ENCODE measurements around the gene ZDHHC11.
"Not testable (repeated sequence)": the region's sequence is repeated elsewhere in the genome, so short reads cannot be mapped to it uniquely, and the experiment has no call there.

ZDHHC11 gene

DNA sequence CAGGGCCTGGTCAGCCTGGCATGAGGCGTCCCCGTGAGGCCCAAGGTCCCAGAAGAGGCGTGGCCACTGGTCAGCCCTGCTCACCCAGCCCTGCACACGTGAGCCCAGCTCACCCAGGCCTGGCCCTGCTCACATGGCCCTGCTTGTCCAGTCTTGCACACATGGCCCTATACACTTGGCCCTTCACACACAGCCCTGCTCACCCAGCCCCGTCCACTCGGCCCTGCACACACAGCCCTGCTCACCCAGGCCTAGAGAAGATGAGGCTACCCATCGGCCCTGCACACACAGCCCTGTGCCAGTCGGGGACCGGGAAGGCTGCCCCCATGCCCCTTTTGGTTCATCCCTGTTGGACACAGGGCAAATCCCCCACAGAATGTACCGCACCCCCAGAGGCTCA, 94.6 kb downstream of the ZDHHC11 start:
- H3K79me2 ChIP-seq (ENCODE audit: control insufficient read depth, insufficient read depth, low read length): no peaks in the 10 kb centered on the region
- H3K4me1 ChIP-seq (ENCODE audit: control insufficient read depth, low read depth, low read length): no peaks in the 10 kb centered on the region
- H3K36me3 ChIP-seq (ENCODE audit: control insufficient read depth, insufficient read depth, low read length): no peaks in the 10 kb centered on the region
- H4K5ac ChIP-seq (ENCODE audit: low read length): no peak overlapping the region
- H3K4ac ChIP-seq (ENCODE audit: low read depth, low read length): no peak overlapping the region
- no peak overlapping the region for H3K4me3 ChIP-seq (ENCODE audit: low read length)
- H3K27me3 ChIP-seq (ENCODE audit: insufficient read depth, low read length, poor library complexity): no peaks in the 10 kb centered on the region
- no peak overlapping the region for H3K27ac ChIP-seq (ENCODE audit: low read depth, low read length)
- no peaks in the 10 kb centered on the region for H3K79me1 ChIP-seq (ENCODE audit: low read length)
- H2AK5ac ChIP-seq (ENCODE audit: low read length): no peak overlapping the region
- no peak overlapping the region for H2BK15ac ChIP-seq (replicated peaks; ENCODE audit: low read depth)
- no peak overlapping the region for H2BK5ac ChIP-seq (ENCODE audit: low read length)
- no peak overlapping the region for H3K23ac ChIP-seq (ENCODE audit: low read length)
- H3K18ac ChIP-seq (ENCODE audit: low read length): no peak overlapping the region
- H4K8ac ChIP-seq (ENCODE audit: low read depth, low read length): no peak overlapping the region
- WGBS (ENCODE audit: extremely low coverage, insufficient coverage, low lambda C conversion rate): no CpG with 5 or more reads among the region's 10 CpGs
- H3K56ac ChIP-seq (ENCODE audit: low read length): no peak overlapping the region
- H2BK120ac ChIP-seq (ENCODE audit: low read depth, low read length): no peak overlapping the region
- no peak overlapping the region for H3K4me2 ChIP-seq (ENCODE audit: low read length)
- H3K9ac ChIP-seq (ENCODE audit: low read length): no peak overlapping the region
- DNase-seq: no peak

DNA sequence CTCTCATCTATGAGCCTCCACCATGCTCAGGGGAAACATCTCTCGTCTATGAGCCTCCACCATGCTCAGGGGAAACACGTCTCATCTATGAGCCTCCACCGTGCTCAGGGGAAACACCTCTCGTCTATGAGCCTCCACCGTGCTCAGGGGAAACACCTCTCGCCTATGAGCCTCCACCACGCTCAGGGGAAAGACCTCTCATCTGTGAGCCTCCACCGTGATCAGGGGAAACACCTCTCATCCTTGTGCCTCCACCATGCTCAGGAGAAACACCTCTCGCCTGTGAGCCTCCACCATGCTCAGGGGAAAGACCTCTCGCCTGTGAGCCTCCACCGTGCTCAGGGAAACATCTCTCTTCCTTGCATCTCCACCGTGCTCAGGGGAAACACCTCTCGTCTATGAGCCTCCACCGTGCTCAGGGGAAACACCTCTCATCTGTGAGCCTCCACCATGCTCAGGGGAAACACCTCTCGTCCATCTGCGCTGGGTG, 96.6 kb downstream of the ZDHHC11 start:
- not testable (repeated sequence) for H2BK5ac ChIP-seq (ENCODE audit: low read length); H2BK15ac ChIP-seq (replicated peaks; ENCODE audit: low read depth); H3K4me2 ChIP-seq (ENCODE audit: low read length); H4K8ac ChIP-seq (ENCODE audit: low read depth, low read length); H2BK120ac ChIP-seq (ENCODE audit: low read depth, low read length); DNase-seq; H3K79me1 ChIP-seq (ENCODE audit: low read length); H3K4me1 ChIP-seq (ENCODE audit: control insufficient read depth, low read depth, low read length); H3K9ac ChIP-seq (ENCODE audit: low read length); H3K4ac ChIP-seq (ENCODE audit: low read depth, low read length); H3K27me3 ChIP-seq (ENCODE audit: insufficient read depth, low read length, poor library complexity); H3K36me3 ChIP-seq (ENCODE audit: control insufficient read depth, insufficient read depth, low read length); H3K56ac ChIP-seq (ENCODE audit: low read length); H3K27ac ChIP-seq (ENCODE audit: low read depth, low read length); H3K23ac ChIP-seq (ENCODE audit: low read length); H3K79me2 ChIP-seq (ENCODE audit: control insufficient read depth, insufficient read depth, low read length); H2AK5ac ChIP-seq (ENCODE audit: low read length); H4K5ac ChIP-seq (ENCODE audit: low read length); H3K18ac ChIP-seq (ENCODE audit: low read length); H3K4me3 ChIP-seq (ENCODE audit: low read length)
- no CpG with 5 or more reads among the region's 16 CpGs for WGBS (ENCODE audit: extremely low coverage, insufficient coverage, low lambda C conversion rate)

DNA sequence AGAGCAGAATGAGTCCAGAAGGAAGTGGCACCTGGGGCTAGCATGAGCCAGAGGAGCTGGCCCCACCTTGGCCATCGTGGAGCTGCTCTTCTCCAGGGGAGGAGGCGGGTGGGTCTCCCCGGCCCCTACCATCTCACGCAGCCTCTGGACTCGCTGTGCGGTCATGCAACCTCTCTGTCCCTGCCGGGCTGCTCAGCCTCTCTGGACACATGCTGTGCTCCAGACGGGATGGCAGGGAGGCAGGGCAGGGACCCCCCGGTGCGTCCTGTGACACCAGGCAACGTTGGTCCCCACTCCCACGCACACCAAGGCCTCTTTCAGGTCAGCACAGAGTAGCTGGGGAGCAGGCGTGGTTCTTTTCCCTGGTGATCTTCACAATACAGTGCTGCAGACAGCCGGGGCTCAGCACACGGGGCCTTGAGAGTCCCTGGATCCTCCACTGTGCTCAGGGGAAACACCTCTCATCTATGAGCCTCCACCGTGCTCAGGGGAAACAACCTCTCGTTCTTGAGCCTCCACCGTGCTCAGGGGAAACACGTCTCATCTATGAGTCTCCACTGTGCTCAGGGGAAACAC, 97.1 kb downstream of the ZDHHC11 start:
- H3K18ac ChIP-seq (ENCODE audit: low read length); H4K5ac ChIP-seq (ENCODE audit: low read length); H4K8ac ChIP-seq (ENCODE audit: low read depth, low read length); H3K27me3 ChIP-seq (ENCODE audit: insufficient read depth, low read length, poor library complexity); H3K56ac ChIP-seq (ENCODE audit: low read length); H2BK5ac ChIP-seq (ENCODE audit: low read length); H2BK15ac ChIP-seq (replicated peaks; ENCODE audit: low read depth); H3K4me1 ChIP-seq (ENCODE audit: control insufficient read depth, low read depth, low read length); H3K79me2 ChIP-seq (ENCODE audit: control insufficient read depth, insufficient read depth, low read length); H3K23ac ChIP-seq (ENCODE audit: low read length); H2AK5ac ChIP-seq (ENCODE audit: low read length); H3K9ac ChIP-seq (ENCODE audit: low read length); H3K36me3 ChIP-seq (ENCODE audit: control insufficient read depth, insufficient read depth, low read length); H3K4me3 ChIP-seq (ENCODE audit: low read length); H3K4ac ChIP-seq (ENCODE audit: low read depth, low read length); DNase-seq; H3K4me2 ChIP-seq (ENCODE audit: low read length); H3K27ac ChIP-seq (ENCODE audit: low read depth, low read length); H3K79me1 ChIP-seq (ENCODE audit: low read length); H2BK120ac ChIP-seq (ENCODE audit: low read depth, low read length): not testable (repeated sequence)
- WGBS (ENCODE audit: extremely low coverage, insufficient coverage, low lambda C conversion rate): no CpG with 5 or more reads among the region's 19 CpGs

DNA sequence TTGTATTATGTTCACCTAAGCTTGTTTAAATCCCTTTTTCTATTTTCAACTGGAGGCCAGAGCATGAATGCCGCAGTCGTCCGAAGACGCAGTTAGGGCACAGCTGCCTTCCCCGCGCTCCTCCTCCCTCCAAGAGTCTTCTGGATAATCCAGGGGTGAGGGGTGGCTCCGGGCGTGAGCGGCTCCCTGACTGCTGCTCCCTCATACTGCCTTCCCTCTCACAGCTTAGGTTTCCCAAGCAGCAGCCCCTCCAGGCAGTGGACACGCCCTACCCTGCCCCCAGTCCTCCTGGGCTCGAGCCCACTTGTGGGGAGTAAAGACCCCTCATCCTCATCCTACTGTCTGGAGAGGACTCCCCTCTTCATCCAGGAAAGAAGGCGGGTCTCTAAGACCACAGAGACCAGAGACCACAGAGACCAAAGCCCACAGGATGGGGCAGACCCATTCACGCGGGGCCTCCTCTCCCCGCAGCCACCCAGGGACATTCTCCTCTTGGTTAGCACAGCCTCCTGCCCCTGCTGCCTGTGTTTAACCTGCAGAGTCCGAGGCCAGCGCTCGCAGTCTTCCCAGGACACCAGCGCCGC, 98.2 kb downstream of the ZDHHC11 start:
- H3K4me2 ChIP-seq (ENCODE audit: low read length); H3K36me3 ChIP-seq (ENCODE audit: control insufficient read depth, insufficient read depth, low read length); H3K56ac ChIP-seq (ENCODE audit: low read length); H2BK15ac ChIP-seq (replicated peaks; ENCODE audit: low read depth); H3K4me3 ChIP-seq (ENCODE audit: low read length); H4K5ac ChIP-seq (ENCODE audit: low read length); H3K9ac ChIP-seq (ENCODE audit: low read length); H3K4ac ChIP-seq (ENCODE audit: low read depth, low read length); H3K27ac ChIP-seq (ENCODE audit: low read depth, low read length); H2BK5ac ChIP-seq (ENCODE audit: low read length); H4K8ac ChIP-seq (ENCODE audit: low read depth, low read length); DNase-seq; H3K27me3 ChIP-seq (ENCODE audit: insufficient read depth, low read length, poor library complexity); H3K79me1 ChIP-seq (ENCODE audit: low read length); H3K18ac ChIP-seq (ENCODE audit: low read length); H2AK5ac ChIP-seq (ENCODE audit: low read length); H3K4me1 ChIP-seq (ENCODE audit: control insufficient read depth, low read depth, low read length); H3K79me2 ChIP-seq (ENCODE audit: control insufficient read depth, insufficient read depth, low read length); H3K23ac ChIP-seq (ENCODE audit: low read length); H2BK120ac ChIP-seq (ENCODE audit: low read depth, low read length): not testable (repeated sequence)
- no CpG with 5 or more reads among the region's 20 CpGs for WGBS (ENCODE audit: extremely low coverage, insufficient coverage, low lambda C conversion rate)

- not testable (repeated sequence) for H3K56ac ChIP-seq (ENCODE audit: low read length); H4K8ac ChIP-seq (ENCODE audit: low read depth, low read length); H3K79me1 ChIP-seq (ENCODE audit: low read length); H2AK5ac ChIP-seq (ENCODE audit: low read length); H2BK5ac ChIP-seq (ENCODE audit: low read length); H2BK15ac ChIP-seq (replicated peaks; ENCODE audit: low read depth); H3K36me3 ChIP-seq (ENCODE audit: control insufficient read depth, insufficient read depth, low read length); DNase-seq; H3K4me1 ChIP-seq (ENCODE audit: control insufficient read depth, low read depth, low read length); H3K9ac ChIP-seq (ENCODE audit: low read length); H2BK120ac ChIP-seq (ENCODE audit: low read depth, low read length); H3K4me3 ChIP-seq (ENCODE audit: low read length); H3K4ac ChIP-seq (ENCODE audit: low read depth, low read length); H4K5ac ChIP-seq (ENCODE audit: low read length); H3K27me3 ChIP-seq (ENCODE audit: insufficient read depth, low read length, poor library complexity); H3K4me2 ChIP-seq (ENCODE audit: low read length); H3K18ac ChIP-seq (ENCODE audit: low read length); H3K23ac ChIP-seq (ENCODE audit: low read length); H3K79me2 ChIP-seq (ENCODE audit: control insufficient read depth, insufficient read depth, low read length); H3K27ac ChIP-seq (ENCODE audit: low read depth, low read length)
- no CpG with 5 or more reads among the region's 8 CpGs for WGBS (ENCODE audit: extremely low coverage, insufficient coverage, low lambda C conversion rate)
These were observed 98.8 kb downstream of the ZDHHC11 start for GRCh38 chr5:751992-752391.

- Histone ChIP-seq H2AK5ac (ENCODE audit: low read length) (no peak overlapping the region), H2BK120ac (ENCODE audit: low read depth, low read length) (no peak overlapping the region), H3K79me2 (ENCODE audit: control insufficient read depth, insufficient read depth, low read length) (no peaks in the 10 kb centered on the region), H3K79me1 (ENCODE audit: low read length) (no peaks in the 10 kb centered on the region), H3K9ac (ENCODE audit: low read length) (no peak overlapping the region), H3K56ac (ENCODE audit: low read length) (no peak overlapping the region), H3K23ac (ENCODE audit: low read length) (no peak overlapping the region), H4K5ac (ENCODE audit: low read length) (no peak overlapping the region), H3K36me3 (ENCODE audit: control insufficient read depth, insufficient read depth, low read length) (no peaks in the 10 kb centered on the region), H2BK15ac (replicated peaks; ENCODE audit: low read depth) (no peak overlapping the region), H3K27me3 (ENCODE audit: insufficient read depth, low read length, poor library complexity) (no peaks in the 10 kb centered on the region), H4K8ac (ENCODE audit: low read depth, low read length) (no peak overlapping the region), H3K4ac (ENCODE audit: low read depth, low read length) (no peak overlapping the region), H3K27ac (ENCODE audit: low read depth, low read length) (no peak overlapping the region), H2BK5ac (ENCODE audit: low read length) (no peak overlapping the region), H3K4me2 (ENCODE audit: low read length) (no peak overlapping the region), H3K4me1 (ENCODE audit: control insufficient read depth, low read depth, low read length) (no peaks in the 10 kb centered on the region), H3K4me3 (ENCODE audit: low read length) (no peak overlapping the region), H3K18ac (ENCODE audit: low read length) (no peak overlapping the region)
- no peak for DNase-seq
- no CpG with 5 or more reads among the region's 13 CpGs for WGBS (ENCODE audit: extremely low coverage, insufficient coverage, low lambda C conversion rate)
These were observed 99.3 kb downstream of the ZDHHC11 start for GRCh38 chr5:751496-751895.

Measured in mesendoderm (in vitro differentiated cells).